ENCODE measurements around the gene TRIM45.
"Not testable (repeated sequence)": the region's sequence is repeated elsewhere in the genome, so short reads cannot be mapped to it uniquely, and the experiment has no call there.

The TRIM45 gene

DNA sequence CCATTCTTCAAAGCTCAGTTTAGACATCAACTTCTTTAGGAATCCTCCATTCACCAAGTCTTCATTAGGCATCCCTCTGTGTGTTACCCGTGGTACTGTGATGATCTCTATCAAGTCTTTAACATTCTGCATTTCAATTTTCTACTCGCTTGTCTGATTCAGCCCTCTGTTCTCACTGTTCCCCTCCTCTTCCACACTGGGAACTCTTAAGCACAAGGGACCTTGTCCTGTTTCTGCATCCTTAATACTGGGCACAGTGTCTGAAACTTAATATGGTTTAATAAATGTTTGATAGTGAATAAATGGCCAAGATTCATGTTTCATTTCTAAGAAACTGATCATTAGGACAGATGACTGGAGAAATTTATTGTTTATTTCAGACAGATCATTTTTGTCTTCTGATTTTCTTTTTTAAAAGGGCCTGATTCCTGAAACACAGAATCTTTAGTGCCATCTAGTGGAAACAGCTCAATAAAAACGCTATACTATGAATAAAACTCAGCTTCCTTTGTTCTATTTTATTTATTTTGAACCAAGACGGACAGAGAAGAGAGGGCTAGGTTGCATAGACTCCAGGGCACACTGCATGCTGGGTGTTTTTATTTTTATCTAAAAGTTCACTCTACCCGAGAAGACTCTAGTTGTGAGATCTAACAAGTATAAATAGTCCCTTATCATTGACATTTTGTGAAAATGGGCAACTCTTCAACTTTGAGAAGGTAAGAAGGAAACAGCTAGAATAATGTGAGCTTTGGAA, 7.0 kb upstream of the TRIM45 start:
- peak; percentile 11 to 39 for DNase-seq

DNA sequence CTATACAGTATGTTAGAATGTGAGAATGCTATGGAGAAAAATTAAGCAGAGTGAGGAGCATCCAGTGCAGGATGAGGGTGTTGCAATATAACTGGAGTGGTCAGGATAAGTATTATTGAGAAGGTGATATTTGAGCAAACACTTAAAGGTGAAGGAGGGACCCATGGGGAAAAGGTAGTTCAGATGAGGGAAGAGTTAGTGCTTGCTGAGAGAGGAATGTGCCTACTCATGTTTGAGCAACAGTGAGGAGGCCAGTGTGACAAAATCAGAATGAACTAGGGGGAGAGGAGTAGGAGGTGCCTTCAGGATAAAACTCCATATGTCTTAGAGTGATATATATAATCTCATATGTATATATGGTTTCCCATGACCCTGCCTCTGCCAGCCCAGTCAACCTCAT, 6.2 kb upstream of the TRIM45 start:
- DNase-seq, result peak in 1 of 2 donors; percentile 3

DNA sequence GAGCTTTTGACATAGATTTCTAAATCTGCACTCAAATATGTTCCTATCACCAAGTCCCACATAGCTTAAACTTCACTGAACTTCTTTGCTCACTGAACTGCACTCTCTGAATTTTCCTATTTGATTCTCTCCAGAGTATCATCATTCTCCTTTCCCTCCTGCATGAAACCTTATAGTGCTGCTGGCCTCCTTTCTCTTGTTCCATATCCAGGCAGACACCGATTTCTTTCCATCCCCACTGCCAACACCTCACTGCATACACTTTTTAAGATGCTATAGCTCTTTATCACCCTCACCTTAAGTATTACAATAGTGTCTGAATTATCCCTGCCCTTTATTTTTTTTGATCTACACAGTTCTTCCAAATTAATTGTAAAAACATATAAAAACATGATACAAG, 3.1 kb upstream of the TRIM45 start:
- DNase-seq, result no peak

DNA sequence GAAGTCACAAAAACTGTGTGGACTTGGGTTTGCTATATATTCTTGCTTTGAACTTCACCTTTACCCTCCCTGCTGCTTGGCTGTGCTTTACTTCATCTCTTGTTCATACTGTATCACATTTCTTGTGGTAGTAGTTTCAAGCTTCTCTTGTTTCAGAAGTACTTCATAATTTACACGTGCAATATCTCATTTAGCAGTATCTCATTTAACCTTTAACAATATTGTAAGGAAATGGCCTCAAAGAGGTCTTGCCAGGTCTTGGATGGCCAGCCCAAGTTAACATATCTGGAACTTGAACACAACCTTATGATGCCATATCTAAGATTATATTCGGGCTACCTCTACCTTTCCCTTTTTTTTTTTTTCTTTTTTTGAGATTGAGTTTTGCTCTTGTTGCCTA, 1.7 kb upstream of the TRIM45 start:
- DNase-seq, result no peak

DNA sequence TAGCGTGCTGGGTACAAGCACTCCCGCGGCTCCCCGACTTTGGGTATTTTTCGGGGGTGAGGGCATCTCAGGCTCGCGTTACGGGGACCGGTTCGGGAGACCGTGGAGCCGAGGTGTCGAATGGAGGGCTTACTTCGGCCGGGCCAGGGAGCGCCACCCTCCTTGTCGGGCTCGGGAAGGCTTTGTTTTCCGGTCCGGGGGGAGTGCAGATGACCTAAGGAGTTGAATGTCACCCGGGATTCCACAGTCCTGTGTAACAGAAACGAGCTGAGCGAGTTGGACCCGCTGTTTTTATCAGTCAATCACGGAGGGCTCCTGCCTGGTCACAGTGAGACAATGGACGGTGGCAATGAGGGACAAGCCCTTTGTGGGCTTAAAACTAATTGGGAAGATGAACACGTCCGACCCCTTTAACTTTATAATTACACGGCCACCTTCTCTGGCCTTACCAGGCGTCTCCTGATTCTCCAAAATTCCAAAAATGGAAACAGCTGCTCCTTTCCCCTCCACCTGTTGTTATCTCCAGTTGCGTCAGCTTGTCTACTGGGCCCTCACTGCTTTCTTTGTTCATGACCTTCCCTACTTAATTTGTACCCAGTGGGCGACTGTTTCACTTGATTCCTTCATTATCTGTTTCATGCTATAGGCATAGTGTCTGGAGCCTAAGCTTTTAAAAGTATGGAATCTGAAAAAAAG, 929 bp upstream of the TRIM45 start:
- no peak for DNase-seq

DNA sequence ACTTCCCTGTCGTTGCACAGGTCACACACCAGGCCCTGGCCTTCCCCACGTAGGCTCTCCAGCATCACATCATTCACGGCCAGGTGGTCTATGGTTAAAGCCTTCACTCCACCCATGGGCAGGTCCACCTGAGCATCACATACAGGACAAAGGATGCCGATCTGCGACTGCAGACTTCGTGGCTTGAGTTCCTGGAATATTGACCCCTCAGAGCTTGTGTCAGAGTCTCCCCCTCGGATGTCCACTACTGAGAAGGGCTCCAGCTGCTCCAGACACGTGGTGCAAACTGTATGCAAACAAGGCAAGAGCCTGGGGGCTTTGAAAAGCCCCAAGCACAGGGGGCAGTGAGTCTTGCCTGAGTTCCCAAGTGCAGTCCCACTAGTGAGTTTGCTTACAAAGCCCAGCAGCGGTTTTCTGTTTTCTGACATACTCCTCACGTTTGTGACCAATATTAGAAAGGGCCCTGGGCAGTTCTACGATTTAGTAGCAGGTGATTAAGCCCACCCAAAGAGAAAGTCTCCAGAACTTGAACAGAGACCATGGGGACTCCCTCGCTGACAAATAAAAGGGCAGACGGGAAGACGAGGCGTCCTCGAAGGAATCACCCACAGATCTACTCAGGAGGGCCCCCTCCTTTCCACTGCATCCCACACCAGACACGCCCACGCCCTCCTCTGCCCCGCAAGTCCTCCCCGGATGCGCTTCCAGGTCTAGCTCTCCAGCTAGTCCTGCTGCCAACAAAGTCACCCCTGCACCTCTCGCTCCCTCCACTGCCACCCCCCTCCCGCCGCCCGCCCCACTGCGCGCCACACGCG, 568 bp downstream of the TRIM45 start:
- no peak for DNase-seq

DNA sequence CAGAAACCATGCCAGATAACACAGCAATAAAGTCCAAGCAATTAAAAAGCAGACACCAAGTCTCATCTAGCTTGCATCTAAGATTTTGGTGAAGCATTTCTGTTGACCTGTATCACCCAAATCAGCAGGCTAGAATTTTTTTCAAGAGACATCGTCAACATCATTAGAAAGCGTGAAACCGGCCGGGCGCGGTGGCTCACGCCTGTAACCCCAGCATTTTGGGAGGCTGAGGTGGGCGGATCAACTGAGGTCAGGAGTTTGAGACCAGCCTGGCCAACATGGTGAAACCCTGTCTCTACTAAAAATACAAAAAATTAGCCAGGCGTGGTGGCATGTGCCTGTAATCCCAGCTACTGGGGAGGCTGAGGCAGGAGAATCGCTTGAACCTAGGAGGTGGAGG, 2.4 kb downstream of the TRIM45 start:
- DNase-seq, result not testable (repeated sequence)

DNA sequence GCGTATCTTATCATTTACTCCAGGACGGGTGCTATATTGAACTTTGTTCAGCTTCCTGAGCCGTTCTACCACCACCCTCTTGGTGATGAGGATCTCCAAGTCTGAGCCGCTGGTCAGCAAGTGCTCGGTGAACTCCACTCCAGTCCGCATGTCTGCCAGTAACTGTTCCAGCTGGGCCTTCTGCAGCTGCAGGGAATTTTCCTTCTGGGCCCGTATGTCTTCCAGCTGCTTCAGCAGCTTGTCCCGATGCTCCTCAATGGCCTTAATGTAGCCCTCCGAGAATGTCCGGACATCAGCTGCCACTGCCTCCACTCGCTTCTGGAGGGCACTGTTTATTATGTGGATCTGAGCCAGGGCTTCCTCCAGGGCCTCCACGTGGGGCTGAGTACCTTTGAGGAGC, 3.4 kb downstream of the TRIM45 start:
- DNase-seq, result no peak

DNA sequence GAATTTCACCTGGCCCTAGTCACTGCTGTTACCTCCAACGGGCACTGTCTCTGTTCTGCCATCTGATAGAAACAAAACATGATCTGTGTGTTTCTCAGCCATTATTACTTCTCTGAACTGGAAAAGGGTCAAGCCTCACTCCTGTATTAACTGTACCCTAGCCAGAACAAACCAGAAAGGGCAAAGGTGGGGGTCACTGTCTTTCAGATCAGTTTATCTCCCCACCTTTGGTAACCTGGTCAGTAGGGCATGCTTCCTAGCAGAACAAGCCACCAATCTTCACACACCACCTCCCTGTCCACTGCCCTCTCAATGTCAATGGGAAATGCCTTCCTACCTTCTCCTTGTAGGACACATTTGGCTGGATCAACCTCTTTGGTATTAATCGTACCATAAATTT, 3.9 kb downstream of the TRIM45 start:
- no peak for DNase-seq

DNA sequence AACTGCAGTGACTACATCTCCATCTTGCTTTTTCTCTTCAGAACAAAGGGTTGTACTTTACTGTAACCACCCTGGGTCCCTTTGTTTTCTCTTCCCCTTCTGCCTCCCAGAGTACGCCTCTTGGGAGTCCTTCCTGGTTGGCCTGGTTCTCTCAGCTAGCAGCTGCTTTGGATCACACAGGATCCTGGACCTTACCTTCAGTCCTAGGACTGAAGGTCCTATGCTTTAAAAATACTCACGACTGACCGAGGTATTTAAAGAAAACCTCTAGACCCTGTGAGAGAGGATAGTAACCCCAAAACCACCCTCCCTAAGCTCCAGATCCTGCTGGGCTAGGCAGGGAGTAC, 4.8 kb downstream of the TRIM45 start:
- no peak for DNase-seq

DNA sequence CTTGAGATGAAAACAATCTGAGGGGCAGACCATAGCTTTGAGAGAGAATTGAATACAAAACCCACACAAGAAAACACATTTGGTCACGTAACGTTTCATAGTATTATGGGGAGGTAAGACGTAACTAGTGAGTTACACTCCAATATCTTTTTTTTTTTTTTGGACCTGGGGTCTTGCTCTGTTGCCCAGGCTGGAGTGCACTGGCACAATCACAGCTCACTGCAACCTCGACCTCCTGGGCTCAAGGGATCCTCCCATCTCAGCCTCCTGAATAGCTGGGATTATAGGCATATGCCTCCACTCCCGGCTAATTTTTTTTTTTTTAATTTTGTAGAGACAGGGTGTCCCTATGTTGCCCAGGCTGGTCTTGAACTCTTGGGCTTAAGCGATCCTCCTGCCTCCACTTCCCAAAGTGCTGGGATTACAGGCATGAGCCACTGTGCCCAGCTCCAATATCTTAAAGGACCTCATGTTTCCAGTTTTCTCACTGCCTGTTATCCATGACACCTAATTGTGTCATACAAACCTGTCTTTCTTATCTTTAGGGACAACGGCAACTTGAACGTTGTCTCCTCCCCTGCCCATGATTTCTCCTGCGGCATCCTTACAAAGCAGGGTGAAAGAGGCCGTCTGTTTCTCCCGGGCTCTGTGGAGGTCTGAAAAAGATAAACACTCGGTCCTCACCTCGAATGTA, 5.3 kb downstream of the TRIM45 start:
- no peak for DNase-seq

DNA sequence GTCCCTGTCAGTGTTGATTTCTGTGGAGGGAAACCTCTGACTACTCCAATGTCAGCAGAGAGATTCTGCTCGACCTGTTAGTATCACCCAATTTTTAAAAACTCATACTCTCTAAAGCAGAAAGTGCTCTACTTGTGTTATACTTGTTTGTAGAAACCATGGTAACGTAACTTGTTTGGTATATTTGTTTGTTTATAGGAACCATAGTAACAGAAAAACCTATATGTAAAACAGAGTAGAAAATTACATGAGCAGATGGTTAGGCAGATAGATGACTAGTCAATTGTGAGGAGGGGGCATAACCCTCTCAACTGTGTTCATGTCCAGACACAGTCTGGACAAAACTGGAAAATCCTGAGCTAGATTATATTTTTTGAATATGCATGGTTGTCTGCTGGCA, 6.7 kb downstream of the TRIM45 start:
- no peak for DNase-seq

DNA sequence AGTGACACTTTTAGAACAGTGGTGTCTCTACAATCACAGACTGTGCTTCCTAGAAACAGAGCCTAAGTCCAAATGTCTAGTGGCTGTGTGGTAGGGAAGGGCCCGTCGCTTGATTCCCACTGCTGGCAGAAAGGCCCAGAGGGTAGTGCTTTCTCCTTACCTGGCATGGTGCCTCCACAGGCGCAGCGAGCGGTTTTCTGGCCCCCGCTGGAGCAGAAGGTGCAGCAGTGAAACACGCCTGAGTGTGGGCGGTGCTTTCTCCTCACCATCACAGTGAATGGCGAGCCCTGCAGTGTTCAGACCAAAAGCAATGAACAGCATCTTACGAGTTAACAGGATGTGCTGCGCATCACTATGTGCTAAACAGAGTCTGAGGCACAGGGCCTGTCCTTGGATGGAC, 8.3 kb downstream of the TRIM45 start:
- no peak for DNase-seq

DNA sequence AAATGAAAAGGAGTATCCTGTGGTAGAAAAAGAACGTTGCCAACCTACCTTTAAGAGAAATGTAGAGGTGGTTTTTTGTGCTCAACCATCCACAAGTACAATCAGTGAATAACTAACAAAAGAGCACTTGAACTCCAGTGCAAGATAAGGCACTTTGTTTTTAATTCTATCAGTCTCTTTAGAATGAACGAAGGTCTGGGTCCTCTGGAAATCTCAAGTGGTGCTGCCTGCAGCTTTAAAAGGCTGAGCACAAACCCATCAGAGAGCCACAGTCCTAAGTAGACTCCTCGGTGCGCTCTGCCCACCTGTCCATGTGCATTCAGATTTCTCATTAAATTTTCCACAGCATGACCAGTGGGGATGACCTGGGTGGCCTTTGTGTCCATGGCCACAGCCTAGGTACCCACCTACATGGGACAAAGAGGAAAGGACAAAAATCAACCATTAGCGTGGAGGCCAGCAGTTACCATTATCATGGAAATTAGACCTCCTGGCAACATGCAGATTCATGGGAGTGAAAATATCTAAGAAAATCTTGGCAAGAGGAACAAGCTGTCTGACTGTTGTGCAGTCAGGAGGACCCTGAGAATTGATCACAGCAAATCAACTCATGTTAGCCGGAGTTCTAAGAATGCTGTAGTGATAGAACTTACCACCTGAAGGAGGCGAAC, 9.4 kb downstream of the TRIM45 start:
- no peak for DNase-seq

DNA sequence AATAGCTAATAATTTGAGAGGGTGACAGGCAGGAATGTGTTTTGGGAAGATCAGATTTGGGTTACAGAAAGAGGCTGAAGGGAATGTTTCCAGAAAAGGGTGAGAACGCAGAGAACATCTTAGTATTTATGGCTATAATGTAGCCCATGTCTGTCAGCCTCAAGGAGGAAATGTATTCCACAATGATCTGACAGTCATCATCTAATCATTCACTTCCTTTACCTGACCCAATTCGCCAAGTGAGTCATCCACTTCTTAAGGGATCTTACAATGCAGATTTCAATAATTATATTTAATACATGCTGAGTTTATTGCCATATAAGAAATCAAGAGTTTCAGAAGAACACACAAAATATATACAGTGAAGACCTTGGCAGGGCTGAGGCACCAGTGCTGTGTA, 10.8 kb downstream of the TRIM45 start:
- no peak for DNase-seq

DNA sequence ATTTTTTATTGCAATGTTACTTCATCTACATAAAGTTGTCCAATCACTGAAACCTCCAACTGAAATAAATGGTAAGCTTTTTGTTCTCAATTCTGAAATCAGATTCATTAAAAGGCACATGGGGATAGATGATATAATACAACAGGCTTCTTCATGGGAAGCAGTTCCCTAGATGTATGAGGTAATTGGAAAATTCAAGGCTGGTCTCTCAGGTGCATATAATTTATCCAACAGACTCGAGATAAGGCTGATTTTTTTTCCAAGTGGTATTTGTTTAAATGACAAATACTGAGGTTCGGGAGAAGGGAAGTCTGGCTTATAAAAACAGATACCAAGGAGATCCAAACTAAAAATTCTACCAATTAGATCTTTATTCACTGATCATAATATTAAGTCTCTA, 14.2 kb downstream of the TRIM45 start:
- no peak for DNase-seq

DNA sequence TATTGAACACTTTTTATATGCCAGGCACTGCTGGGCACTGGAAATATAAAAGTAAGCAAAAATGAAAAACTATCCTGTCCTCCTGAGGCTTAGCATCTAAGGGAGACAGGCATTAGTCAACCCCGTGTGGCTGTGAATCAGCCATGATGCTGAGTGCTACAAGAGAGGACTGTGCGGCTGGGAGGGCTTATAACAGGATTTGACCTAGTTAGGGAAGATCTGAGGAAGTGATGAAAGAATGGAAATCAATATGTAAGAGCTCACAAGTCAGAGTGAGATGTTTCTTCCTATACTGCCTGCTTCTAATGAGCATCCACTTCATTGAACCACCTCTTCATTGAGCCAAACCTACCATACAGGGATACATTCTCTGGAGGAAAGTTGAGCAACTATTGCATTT, 15.1 kb downstream of the TRIM45 start:
- no peak for DNase-seq

DNA sequence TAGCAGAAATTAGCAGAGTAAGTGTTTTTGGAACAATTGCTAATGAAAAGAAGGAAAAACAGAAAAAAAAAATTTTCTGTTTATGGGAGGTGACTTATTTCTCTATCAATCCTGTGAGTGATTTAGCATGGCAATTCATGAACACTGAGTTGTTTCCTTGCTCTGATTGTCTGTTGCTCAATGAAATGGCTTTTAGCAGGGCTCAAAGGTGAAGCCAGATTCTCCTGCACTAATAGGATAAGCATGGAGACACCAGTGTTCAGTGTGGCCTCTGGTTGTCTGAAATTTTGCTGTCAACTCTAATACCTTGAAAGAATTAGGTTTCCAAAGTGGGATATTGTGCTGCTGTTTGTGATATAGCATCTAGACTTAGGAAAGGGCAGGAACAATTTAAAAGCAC, 15.8 kb downstream of the TRIM45 start:
- DNase-seq, result no peak

DNA sequence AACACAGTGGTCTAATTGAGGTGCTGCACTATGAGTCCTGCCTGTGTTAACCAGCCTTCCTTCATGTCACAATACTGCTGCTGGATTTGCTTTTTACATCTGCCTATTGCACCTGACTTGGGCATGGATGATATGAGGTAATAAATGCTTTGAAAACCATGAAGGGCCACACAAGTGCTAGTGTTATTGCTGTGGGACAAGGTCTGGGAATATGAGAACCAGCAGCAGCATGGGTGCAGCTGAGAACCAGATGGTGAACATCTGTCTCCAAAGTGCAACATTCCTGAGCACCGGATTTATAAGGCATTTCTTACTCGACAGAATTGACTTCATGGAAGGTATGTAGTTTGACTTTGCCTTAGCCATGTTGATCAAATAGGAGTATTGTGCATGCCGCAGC, 16.6 kb downstream of the TRIM45 start:
- no peak for DNase-seq

DNA sequence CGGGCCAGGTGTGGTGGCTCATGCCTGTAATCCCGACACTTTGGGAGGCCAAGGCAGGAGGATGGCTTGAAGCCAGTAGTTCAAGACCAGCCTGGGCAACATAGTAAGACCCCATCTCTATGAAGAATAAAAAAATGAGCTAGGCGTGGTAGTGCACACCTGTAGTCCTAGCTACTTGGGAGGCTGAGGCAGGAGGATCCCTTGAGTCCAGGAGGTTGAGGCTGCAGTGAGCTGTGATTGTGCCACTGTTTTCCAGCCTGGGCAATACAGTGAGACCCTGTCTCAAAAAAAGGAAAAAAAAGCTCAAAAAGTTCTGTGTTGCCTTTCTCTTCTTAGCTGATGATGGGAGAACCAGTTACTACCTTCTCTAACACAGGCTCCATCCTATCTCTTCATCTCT, 19.7 kb downstream of the TRIM45 start:
- not testable (repeated sequence) for DNase-seq

DNA sequence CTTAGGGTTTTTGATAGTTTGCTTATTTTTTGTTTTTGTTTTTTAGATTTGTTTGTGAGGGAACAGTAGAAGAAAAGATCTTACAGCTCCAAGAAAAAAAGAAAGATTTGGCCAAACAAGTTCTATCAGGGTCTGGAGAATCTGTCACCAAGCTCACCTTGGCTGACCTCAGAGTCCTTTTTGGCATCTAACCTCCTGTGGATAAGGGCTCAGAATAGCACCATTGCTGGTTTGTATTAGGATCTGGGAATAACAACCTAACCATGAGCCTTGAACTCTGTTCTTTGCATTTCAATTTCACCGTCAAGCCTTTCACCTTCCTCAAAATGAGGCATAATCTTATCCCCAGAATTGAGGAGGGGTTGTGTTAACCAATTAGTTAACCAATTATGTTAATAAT, 20.2 kb downstream of the TRIM45 start:
- DNase-seq, result no peak

DNA sequence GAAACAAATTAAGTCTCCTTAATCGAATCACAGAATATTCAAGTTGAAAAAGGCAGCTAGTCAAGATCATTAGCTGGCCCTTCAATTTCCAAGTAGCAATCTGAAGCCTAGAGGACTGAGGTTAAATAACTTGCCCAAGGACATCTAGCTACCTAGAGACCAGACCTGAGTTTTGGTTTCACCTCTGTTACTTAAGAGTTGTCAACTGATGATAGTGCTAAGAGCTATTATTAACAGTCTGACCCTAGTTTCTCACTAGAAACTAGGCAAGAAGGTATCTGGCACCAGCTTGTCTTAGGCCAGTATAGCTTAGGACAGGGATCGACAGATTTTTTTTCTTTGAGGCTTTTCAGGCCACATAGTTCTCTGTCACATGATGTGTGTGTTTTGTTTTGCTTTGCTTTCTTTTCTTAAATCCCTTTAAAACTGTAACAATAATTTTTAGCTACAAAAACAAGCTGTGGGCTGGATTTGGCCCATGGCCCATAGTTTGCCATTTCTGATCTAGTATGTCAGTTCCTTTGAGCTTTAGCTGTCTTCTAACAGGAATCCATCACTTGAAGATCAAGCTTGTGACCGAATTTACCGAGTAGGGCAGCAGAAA, 23.2 kb downstream of the TRIM45 start:
- DNase-seq, result no peak
